HG03457 (cell line): ENCODE measurements around the gene CYRIA.

Source experiments
- ATAC-seq: cut with Tn5 transposase; IDR thresholded peaks from one replicate; pipeline ENCODE4 v1.9.1; 2021; ENCODE audit warnings: moderate number of reproducible peaks; ENCODE audit not compliant: unreplicated experiment

Gene CYRIA

GRCh38 chr2:16652296-16653082 lies 13.1 kb downstream of the CYRIA start:
- ATAC-seq: no peak

GRCh38 chr2:16650287-16651249 lies 15.1 kb downstream of the CYRIA start:
- no peak for ATAC-seq

- no peak for ATAC-seq
Measured at GRCh38 chr2:16649353-16650286, 16.0 kb downstream of the CYRIA start.

- ATAC-seq: no peak
Measured at GRCh38 chr2:16647992-16648617, 17.5 kb downstream of the CYRIA start.

- ATAC-seq: no peak
Measured at GRCh38 chr2:16645775-16646559, 19.7 kb downstream of the CYRIA start.

- ATAC-seq: no peak
Measured at GRCh38 chr2:16645088-16645487, 20.5 kb downstream of the CYRIA start.

- ATAC-seq: no peak
Measured at GRCh38 chr2:16644221-16644925, 21.3 kb downstream of the CYRIA start.

- no peak for ATAC-seq
Measured at GRCh38 chr2:16643099-16643498, 22.5 kb downstream of the CYRIA start.

- no peak for ATAC-seq
Measured at GRCh38 chr2:16642088-16642487, 23.5 kb downstream of the CYRIA start.

- ATAC-seq: no peak
Measured at GRCh38 chr2:16641509-16641908, 24.1 kb downstream of the CYRIA start.

- no peak for ATAC-seq
Measured at GRCh38 chr2:16640867-16641266, 24.8 kb downstream of the CYRIA start.

GRCh38 chr2:16640001-16640700 lies 25.5 kb downstream of the CYRIA start:
- no peak for ATAC-seq

- ATAC-seq: no peak
Measured at GRCh38 chr2:16639431-16639830, 26.2 kb downstream of the CYRIA start.

- ATAC-seq: no peak
Measured at GRCh38 chr2:16638946-16639345, 26.7 kb downstream of the CYRIA start.

- ATAC-seq: no peak
Measured at GRCh38 chr2:16637304-16637703, 28.3 kb downstream of the CYRIA start.

GRCh38 chr2:16635791-16636699 lies 29.6 kb downstream of the CYRIA start:
- ATAC-seq: no peak
